Esophagus muscularis mucosa (tissue), 4 donors: ENCODE results near the gene IFNA10. TPM values are rescaled to one million over a fixed set of nuclear protein-coding genes. Genes with fewer than 3 reads are reported as not detected.
"Not testable (repeated sequence)": the region's sequence is repeated elsewhere in the genome, so short reads cannot be mapped to it uniquely, and the experiment has no call there.

Source experiments
- DNase-seq: peaks from one replicate; pipeline ENCODE4 v3.0.0-alpha.2; 2017; ENCODE audit errors: extremely low spot score
- H3K27ac ChIP-seq, 4 donors: fragments of 200-600 bp; sonication (generic); replicated peaks in 1 of 4; 1 replicate in 3 of 4; 2 replicates in 1 of 4; pipeline ENCODE4 v1.5.1; 2016 to 2019; ENCODE audit warnings: mild to moderate bottlenecking in 1 of 4
- H3K27me3 ChIP-seq, 4 donors: fragments of 200-600 bp; sonication (generic); one replicate each; pipeline versions ENCODE4 v1.5.1 to v1.6.0; 2016 to 2019
- H3K36me3 ChIP-seq, 4 donors: fragments of 200-600 bp; sonication (generic); one replicate each; pipeline ENCODE4 v1.5.1; 2016 to 2019
- H3K4me1 ChIP-seq, 4 donors: fragments of 200-600 bp; sonication (generic); one replicate each; pipeline ENCODE4 v1.5.1; 2016 to 2019
- H3K4me3 ChIP-seq, 4 donors: fragments of 200-600 bp; sonication (generic); 1 replicate in 2 of 4; 2 replicates in 2 of 4; pipeline ENCODE4 v1.5.1; 2016 to 2019; ENCODE audit warnings: mild to moderate bottlenecking in 4 of 4, moderate library complexity in 1 of 4
- H3K9me3 ChIP-seq, 4 donors: fragments of 200-600 bp; sonication (generic); 1 replicate in 3 of 4; 2 replicates in 1 of 4; pipeline ENCODE4 v1.5.1; 2016 to 2019
- EP300 ChIP-seq: sonication (generic); formaldehyde crosslinking; IDR thresholded peaks from one replicate; pipeline ENCODE4 v1.6.1; 2017; ENCODE audit warnings: antibody characterized with exemption
- POLR2A ChIP-seq: fragments of 450-650 bp; IDR thresholded peaks from one replicate; pipeline ENCODE4 v1.6.1; 2017; ENCODE audit warnings: antibody characterized with exemption, moderate library complexity, mild to moderate bottlenecking, low read depth
- POLR2AphosphoS5 ChIP-seq, 2 donors: sonication (generic); formaldehyde crosslinking; IDR thresholded peaks; one replicate each; pipeline ENCODE4 v1.6.1; 2017; ENCODE audit warnings: antibody characterized with exemption in 2 of 2
- WGBS: methylation state at CpG from one replicate; pipeline ENCODE4 v1.1.5; 2018; 5-methylcytosine and 5-hydroxymethylcytosine counted together
- intact Hi-C: fragments of 100-400 bp; cut with DNase I; formaldehyde crosslinking; loops from one replicate; pipeline ENCODE4 v1.15.1; 2023
- total RNA-seq, 4 donors: library from RNA; depleted of rRNA; stranded (reverse); fragments of >200 nt; gene quantifications; one replicate each; pipeline versions ENCODE4 v1.1.0 to v1.2.1, GENCODE V29; 2016
- TF ChIP-seq, protein P1 (sequence below), 3 experiments: fragments of 200-600 bp in 2 of 3; fragments of 450-650 bp in 1 of 3; sonication (generic) in 2 of 3; IDR thresholded peaks; one replicate each; pipeline ENCODE4 v1.5.1; 2017 to 2019; ENCODE audit warnings: antibody characterized with exemption in 3 of 3, mild to moderate bottlenecking in 2 of 3, moderate library complexity in 1 of 3

The IFNA10 gene
- total RNA-seq, 4 donors from 2014 or later: not detected

DNA sequence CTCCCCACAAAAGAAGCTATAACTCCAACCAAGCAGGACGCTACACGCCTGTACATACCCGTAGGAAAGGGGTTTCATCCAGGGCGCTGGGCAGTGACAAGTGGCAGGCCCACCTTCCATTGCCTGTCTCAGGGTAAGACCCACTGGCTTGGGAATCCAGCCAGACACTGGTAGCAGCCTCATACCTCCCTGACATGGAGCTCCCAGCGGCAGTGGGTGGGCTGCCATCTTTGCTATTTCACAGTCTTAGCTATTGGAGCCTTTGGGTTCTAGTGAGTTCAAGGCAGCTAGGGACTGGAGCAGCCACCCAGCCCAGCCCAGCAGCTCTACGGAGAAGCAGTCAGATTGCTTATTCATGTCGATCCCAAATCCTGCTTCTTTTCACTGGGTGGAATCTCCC is 3.4 kb upstream of the IFNA10 start:
- DNase-seq: no peak
- WGBS: 86% methylated on average over 2 of the region's 7 CpGs
- no peak for TF ChIP-seq EP300
- no peak for TF ChIP-seq POLR2AphosphoS5 (IDR thresholded peaks at IDR 0.05)
- TF ChIP-seq, protein P1, sequence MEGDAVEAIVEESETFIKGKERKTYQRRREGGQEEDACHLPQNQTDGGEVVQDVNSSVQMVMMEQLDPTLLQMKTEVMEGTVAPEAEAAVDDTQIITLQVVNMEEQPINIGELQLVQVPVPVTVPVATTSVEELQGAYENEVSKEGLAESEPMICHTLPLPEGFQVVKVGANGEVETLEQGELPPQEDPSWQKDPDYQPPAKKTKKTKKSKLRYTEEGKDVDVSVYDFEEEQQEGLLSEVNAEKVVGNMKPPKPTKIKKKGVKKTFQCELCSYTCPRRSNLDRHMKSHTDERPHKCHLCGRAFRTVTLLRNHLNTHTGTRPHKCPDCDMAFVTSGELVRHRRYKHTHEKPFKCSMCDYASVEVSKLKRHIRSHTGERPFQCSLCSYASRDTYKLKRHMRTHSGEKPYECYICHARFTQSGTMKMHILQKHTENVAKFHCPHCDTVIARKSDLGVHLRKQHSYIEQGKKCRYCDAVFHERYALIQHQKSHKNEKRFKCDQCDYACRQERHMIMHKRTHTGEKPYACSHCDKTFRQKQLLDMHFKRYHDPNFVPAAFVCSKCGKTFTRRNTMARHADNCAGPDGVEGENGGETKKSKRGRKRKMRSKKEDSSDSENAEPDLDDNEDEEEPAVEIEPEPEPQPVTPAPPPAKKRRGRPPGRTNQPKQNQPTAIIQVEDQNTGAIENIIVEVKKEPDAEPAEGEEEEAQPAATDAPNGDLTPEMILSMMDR (IDR thresholded peaks at IDR 0.05): no peak
- no peak for TF ChIP-seq POLR2A
- no peaks in the 10 kb centered on the region for H3K36me3 ChIP-seq
- no peak overlapping the region for H3K27ac ChIP-seq
- H3K4me3 ChIP-seq: no peak overlapping the region
- H3K9me3 ChIP-seq: no peaks in the 10 kb centered on the region
- no peaks in the 10 kb centered on the region for H3K27me3 ChIP-seq
- intact Hi-C loops: no loop called here
- no peaks in the 10 kb centered on the region for H3K4me1 ChIP-seq

DNA sequence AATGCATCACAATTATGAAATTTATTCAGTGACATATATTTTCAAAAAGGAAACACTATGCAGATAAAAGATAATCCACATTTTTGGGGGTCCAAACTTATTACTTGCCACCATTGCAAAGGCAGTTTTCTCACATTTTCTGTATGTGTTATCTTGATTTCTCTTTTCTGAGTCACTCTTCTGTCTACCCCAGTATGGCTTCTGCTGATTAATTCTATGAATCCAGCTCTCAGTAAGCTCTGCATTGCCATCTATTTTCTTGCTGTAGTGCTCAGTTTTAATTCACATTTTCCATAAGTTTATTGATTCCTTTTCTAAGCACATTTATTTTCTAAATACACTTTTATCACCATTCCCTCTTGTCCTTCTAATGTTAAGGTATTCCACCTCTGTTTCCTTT is 1.7 kb downstream of the IFNA10 start:
- TF ChIP-seq, protein P1 (IDR thresholded peaks at IDR 0.05): no peak
- TF ChIP-seq EP300 (no peak), POLR2A (no peak), POLR2AphosphoS5 (IDR thresholded peaks at IDR 0.05) (no peak)

DNA sequence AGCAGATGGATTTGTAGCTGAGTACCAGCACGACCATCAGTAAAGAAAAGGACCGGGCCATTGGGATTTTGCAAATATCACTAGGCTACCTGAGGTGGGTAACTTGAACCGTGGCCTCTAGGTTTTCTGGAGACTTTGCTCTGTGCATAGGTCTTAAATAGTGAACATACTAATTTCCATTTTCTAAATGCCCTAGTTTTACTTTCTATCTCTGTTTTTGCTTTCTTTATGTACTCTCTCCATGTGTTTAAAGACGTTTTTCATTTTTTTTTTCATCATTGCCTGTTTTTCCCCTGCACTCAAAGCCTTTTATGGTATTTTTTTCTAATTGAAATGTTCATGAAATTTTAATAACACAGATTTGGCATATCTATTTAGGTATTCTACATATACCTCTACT is 4.8 kb downstream of the IFNA10 start, which contains the start of gene IFNA7:
IFNA7 (minus strand) TSS at position 101 of the 400 bp plus-strand sequence; CDS start at position 61, 40 bp downstream.
- H3K36me3 ChIP-seq, intact Hi-C loops, H3K4me1 ChIP-seq, H3K27me3 ChIP-seq, H3K4me3 ChIP-seq, H3K27ac ChIP-seq, DNase-seq, H3K9me3 ChIP-seq: not testable (repeated sequence)
- 52% methylated on average over 4 of the region's 4 CpGs for WGBS

More for the DNA sequence above, 1.7 kb downstream of the IFNA10 start:
- Histone ChIP-seq H3K36me3 (no peaks in the 10 kb centered on the region), H3K4me1 (no peaks in the 10 kb centered on the region), H3K27ac (no peak overlapping the region), H3K27me3 (no peaks in the 10 kb centered on the region), H3K9me3 (no peaks in the 10 kb centered on the region), H3K4me3 (no peak overlapping the region)
- DNase-seq: no peak
- intact Hi-C loops: no loop called here

DNA sequence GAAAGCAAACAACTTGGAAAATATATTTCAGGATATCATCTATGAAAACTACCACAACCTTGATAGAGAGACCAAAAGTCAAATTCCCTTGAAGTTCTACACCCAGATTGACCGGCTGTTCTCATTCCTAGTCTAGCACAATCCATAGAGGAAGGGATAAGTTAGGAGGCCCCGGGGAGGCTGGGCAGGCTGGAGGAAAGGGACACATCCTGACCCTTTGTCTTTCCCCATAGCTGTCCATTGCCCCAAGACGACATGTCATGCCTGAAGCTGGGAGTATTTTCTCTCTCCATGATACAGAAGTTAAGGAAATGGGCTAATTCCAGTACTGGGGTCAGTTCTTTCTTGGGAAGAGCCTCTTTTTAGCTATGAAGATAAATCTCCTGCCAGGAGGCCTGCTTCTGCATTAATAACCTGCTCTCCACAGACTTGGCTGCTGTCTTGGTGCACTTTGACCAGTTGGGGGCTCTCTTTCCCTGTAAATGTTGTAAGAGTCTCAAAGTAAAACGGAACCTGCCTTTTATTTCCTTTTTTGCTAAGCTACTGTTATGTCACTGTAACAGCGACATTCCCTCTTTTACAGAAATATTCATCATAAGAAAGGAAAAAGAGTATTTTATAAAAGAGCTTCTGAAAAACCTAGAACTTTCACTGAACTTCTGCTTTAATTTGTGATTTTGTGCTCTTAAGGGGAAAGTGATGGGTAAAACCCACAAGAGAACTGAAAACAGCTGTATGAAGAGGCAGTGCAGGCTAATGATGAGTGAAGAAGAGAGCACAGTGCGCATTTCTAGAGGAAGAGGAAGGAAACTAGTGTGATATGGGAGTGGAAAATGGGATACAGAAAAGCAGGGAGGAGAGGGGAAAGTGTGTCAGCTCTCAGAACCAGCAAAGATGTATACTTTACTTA is 11.8 kb downstream of the IFNA10 start:
- H3K36me3 ChIP-seq, H3K4me1 ChIP-seq, H3K27me3 ChIP-seq, DNase-seq, intact Hi-C loops, H3K4me3 ChIP-seq, H3K27ac ChIP-seq, H3K9me3 ChIP-seq: not testable (repeated sequence)
- 27% methylated on average over 5 of the region's 6 CpGs for WGBS
- TF ChIP-seq, protein P1 (IDR thresholded peaks at IDR 0.05): peak; percentile 45 to 63 (median 49)

DNA sequence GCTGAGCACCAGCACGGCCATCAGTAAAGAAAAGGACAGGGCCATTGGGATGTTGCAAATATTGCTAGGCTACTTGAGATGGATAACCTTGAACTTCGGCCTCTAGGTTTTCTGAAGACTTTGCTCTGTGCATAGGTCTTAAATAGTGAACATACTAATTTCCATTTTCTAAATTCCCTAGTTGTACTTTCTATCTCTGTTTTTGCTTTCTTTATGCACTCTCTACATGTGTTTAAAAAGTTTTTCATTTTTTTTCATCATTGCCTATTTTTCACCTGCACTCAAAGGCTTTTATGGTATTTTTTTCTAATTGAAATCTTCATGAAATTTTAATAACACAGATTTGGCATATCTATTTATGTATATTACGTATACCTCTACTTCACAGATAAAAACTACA is 19.5 kb downstream of the IFNA10 start, which contains the start of gene IFNA4:
IFNA4 (minus strand) TSS at position 101 of the 400 bp plus-strand sequence; CDS start at position 45, 56 bp downstream.
- not testable (repeated sequence) for H3K4me1 ChIP-seq, H3K36me3 ChIP-seq, DNase-seq, H3K4me3 ChIP-seq, H3K9me3 ChIP-seq, H3K27ac ChIP-seq, H3K27me3 ChIP-seq
- 89% methylated on average over 3 of the region's 3 CpGs for WGBS
- intact Hi-C loops: loop anchor here (10.0 kb wide), 1 partner anchor 53 kb away; no protein-coding TSS in a partner anchor
